HTR-8/SVneo (cell line): Measurements from ENCODE around the gene AMER2.
"Not testable (repeated sequence)": the region's sequence is repeated elsewhere in the genome, so short reads cannot be mapped to it uniquely, and the experiment has no call there.

Source experiments
- DNase-seq: peaks from one replicate; pipeline ENCODE4 v3.0.0; 2011; ENCODE audit warnings: low spot score, mixed read lengths; ENCODE audit not compliant: insufficient read length
- FAIRE-seq: peaks from 2 replicates; lab custom pipeline; 2011; peaks lifted over from hg19 to GRCh38; lab: Jason Lieb, UNC

AMER2 gene

DNA sequence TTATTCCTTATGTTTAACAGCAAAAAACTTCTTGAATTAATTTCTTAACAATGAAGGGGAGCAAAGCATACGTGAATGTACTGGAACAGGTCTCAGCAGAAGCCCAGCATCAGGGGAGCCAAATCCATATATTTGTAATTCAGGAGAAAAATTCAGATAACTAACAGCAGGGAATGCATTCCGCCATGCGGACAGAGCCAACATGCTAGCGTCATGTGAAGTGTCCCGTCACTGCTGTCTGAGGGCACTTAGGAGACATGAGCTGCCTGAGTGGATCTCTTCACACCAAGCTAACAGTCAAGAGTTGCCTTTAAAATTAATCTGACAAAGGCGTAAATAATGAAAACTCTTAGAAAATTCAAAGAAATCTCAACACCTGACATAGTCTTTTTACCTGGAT lies 6.4 kb downstream of the AMER2 start:
- FAIRE-seq = no peak
- no peak for DNase-seq

DNA sequence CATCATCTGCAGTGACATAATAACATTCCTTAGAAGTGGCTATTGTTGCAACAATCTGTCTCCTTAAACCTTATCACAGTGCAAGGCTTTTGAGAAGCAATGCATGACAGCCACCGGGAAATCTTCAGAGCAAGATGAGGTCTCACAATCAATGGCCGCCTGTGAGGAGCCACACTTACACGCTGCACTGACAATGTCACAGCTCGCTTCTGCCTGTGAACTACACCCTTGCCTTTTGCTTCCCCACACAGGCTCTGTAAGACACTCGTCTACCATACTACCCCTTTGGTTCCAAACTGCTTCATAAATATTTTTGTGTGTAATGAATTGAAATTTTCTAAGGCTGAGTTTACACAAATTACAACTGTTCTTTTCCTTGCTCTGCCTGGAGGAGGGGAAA lies 6.9 kb downstream of the AMER2 start:
- DNase-seq, FAIRE-seq: not testable (repeated sequence)

DNA sequence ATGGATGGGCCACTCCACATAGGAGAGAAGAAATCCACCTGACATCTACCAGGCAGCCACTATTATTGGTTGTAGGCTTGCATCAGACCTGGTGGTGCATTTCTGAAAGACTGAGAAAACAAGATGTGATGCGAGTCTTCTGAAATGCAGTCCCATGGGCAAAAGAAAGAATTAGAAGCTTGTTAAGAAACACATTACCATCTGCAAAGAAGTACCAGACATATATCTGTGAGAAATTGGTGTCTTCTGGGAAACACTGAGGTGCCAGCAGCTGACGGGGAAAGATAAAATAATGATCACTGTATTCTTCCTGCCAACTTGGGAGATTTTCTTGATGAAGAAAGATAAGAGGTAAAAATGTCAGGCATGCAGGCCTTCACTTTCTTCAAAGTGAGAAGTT lies 14.4 kb downstream of the AMER2 start:
- FAIRE-seq (no peak), DNase-seq (no peak)

DNA sequence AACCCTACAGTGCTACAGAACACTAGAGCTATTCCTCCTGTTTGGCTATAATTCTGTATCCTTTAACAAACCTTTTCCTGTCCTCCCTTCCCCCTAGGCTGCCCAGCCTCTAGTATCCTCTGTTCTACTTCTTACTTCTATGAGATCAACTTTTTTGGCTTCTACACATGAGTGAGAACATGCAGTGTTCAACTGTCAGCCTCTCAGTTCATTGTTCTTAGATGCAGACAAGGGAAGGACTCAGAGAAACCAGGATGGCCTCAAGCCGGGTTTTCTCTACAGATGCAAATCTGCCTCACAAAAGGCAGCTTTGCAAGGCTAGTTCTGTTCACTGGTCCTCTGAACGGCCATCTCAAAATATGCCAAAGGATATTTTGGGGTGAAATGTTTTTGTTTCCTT lies 18.4 kb downstream of the AMER2 start:
- FAIRE-seq (no peak), DNase-seq (no peak)

DNA sequence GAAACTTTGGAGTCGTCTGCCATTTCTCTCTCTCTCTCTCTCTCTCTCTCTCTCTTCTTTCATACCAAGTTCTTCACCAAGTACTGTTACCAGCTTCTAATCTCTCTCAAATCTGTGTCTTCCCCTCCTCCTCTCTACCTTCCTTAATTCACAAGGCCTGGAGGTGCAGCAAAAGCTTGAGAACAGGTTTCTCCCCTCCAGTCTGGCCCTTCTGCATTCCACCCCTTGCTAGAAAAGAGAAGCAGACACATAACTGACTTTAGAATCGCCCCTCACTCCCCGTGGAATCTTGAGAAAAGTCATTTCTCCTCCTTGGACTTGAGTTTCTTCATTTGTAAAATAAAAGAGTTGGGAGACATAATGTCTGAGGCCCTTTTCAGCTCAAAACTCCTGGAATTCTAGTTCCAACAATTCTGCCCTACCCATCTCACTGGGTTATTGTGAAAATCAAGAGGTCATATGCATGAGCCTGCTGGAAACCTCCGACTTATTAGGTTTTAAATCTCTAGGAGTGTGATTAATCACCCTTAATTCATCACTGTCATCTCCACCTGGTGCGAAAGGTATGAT lies 20.4 kb downstream of the AMER2 start:
- DNase-seq (no peak), FAIRE-seq (no peak)

DNA sequence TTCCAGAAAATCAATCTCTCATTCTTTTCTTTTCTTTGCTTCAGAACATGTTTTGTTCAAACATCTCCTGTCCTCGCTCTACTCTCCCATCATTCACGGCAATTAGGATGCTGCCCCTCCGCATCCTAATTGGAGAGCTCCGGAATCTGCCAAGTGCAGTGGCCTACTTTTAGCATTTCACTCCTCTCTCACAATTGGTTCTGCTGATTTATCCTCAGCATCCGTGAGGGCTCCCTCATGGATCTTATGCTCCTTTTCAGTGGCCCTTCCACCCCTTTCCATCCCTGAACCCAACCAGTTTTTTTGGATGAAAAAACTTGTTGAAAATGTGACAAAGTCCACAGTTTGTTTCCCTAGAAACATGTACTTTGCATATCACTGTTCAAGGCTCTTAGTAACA lies 22.4 kb downstream of the AMER2 start:
- DNase-seq (no peak), FAIRE-seq (no peak)

DNA sequence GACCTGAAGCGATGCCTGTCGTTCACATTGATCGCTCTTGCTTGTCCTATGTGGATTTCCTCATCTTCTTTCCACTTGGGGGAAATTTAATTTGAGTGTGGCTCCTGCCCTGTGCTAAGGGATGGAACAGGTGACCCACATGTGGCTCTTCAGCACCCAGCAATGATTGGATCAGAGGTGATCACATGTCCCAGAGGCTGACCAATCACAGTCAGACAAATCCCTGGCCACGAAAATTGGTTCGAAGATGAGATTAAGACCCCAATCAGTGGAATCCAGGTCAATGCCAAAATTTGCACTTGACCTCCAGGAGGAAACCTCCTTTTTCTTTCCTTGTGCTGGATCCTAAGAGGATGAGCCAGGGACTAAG lies 23.7 kb downstream of the AMER2 start:
- FAIRE-seq (no peak), DNase-seq (no peak)

DNA sequence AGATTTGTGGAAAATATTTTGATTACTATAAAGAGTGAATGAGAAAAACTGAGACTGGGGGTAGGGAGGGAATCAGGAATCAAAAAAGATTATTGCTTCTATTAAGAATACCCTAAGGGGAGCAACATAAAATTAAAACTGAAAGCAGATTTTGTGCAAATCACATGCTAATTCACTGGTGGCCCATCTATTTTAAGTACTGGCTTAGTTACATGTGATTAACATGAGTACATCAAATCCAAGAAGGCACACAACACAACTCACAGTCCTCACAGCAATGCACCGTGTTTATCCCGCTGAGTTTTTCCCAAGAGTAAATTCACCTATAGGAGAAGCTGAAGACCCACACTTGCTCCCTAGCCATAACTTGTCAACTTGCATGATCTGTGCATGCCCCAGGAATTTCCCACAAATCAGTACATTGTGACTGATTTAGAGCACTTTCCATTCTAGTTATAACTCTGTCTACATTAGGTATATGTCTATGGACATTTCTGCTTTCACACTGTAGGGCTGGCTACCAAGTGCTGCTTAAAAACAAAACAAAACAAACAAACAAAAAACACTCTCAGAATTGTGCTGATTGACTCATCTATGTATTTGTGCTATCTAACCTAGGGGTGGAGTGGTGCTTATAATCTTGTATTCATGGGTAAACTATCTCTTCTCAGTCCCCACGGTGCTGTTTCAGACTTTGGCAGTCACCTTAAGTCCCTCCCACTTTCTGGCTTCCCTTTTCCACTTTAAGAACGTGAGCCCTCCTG lies 24.3 kb downstream of the AMER2 start:
- FAIRE-seq (no peak), DNase-seq (no peak)

DNA sequence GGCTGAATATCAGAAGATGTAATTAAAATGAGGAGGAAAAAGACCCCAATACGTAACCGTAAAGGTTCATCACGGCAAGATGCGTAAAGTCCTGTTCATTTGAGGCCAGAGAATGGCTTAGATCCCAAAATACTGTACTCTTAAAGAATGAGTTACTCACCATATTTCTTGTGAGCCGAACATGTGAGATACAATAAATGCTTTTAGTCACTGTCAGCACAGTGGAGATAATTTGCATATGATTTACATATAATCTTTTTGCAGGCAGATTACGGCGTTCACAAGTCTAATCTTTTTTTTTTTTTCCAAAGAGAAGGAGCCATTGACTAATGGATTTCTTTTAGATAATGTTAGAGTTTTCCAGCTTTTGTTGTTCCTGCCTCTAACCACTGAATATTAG lies 28.4 kb downstream of the AMER2 start:
- no peak for FAIRE-seq

DNA sequence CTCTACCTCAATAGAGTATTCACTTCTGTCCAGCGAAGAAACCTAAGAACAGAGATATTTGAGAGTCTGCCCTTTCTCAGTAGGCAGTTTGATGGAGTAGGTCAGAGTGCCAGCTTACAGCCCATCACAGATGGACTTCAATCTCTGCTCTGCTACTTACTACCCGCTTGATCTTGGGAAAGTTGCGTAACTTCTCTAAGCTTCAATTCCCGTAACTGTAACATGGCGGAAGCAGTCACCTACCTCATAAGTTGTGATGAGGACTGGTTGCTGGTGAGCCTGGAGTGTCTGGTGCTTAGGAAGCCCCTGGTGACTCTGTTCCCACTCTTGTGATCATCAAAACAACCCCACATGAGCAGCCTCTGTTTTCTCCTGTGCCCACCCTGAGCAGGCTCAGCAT lies 31.0 kb downstream of the AMER2 start:
- FAIRE-seq (no peak), DNase-seq (no peak)

More for the DNA sequence above, 28.4 kb downstream of the AMER2 start:
- no peak for DNase-seq

DNA sequence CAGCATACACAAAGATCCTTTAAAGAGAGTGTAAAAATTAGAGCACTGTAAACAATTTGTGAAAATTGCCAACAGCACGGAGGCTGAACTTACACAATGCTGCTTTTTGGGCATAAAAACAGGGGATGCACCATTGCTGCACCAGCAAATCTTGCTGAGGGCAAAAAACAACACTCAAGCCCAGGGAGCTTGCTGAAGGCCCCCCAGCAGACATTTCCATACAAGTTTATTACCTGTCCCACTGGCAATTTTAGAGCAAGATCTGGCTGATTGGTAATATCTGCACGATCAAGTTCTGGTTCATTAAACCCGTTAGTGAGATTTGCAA lies 34.3 kb downstream of the AMER2 start:
- FAIRE-seq = no peak
- no peak for DNase-seq

DNA sequence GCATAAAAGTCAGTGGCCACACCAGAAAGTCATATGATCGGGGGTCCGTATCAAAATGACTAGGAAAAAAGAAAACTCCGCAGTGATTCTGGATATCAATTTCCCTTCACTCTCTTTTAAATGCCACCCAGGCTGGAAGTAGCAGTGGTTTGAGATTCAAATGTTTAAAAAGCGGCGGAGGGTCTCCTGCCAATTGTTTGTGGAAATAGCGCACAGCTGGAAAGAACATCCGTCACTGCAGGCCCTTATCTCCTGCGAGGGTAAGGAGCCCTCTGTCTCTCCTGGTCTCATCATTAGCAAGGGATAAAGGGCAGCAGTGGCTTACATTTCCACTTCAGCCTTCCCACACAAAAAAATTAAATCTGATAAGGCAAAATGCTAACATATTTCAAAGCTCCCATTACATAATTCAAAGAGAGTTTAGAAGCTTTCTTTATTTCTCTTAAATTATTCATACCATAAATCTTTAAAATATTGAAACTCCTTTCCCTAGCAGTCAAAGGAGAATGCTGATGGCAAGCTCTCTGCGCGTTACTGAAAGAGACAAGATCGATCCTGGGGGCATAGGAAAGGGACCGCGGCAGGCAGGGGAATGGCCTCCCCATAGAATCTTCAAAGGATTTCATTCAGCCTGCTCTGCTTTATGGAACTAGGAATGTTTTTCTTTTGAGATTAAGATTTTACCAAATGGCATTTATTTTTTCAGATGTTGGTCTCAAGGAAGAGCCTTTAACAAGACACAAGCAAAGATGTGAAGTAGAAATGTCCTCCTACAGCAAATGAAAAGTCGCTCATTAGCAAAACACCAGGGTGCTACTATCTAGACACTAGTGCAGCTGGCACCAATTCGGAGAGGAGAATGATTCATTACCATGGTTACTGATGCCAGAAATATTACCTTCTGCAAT lies 35.0 kb downstream of the AMER2 start:
- DNase-seq = no peak
- FAIRE-seq = no peak

DNA sequence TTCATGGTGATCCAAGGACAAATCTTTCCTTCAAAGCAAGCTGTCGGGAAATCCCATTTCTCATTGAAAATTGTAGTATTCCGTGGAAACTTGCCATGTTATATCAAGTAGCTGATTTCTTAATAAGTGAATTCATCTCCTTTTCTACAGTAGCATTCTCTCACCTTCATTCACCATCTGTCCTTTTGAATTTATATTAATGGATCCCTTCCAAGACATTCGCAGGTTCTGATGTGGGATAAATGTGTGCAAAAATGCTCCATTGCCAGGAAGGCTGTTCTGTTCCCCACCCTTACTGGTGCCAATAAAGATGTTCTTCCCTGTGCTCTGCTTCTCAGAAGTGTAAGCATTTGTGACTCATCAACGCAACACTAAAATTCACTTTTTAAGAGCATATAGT lies 36.2 kb downstream of the AMER2 start:
- no peak for FAIRE-seq
- DNase-seq = no peak

DNA sequence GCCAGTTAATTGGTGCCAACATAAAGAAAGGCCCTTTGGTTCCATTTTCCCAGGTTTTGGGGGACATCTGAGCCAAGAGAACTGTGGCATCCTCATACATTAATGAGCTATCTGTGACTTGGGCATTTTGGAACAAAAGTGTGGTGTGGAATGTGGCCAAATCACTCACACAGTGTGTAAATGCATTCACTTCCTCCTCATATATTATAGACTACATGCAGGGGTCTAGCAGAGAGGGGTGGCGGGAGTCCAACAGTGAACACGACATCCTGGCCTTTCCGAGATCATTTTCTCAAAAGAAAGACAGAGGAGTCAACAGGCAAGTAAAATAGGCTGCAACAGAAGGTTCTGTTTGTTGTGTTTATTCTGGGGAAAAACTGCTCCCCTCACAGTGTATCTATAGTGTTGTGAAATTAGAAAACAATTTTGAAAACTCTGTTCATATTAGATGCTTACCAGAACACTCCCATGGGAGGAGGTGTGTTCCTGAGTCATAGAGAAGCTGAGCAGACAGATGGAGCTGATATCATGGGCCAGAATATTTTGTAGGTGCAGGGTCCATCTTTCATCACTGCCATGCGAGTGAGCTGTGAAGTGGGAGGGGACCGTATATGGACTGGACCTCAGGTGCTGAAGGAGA lies 39.2 kb downstream of the AMER2 start:
- no peak for DNase-seq
- FAIRE-seq = no peak

DNA sequence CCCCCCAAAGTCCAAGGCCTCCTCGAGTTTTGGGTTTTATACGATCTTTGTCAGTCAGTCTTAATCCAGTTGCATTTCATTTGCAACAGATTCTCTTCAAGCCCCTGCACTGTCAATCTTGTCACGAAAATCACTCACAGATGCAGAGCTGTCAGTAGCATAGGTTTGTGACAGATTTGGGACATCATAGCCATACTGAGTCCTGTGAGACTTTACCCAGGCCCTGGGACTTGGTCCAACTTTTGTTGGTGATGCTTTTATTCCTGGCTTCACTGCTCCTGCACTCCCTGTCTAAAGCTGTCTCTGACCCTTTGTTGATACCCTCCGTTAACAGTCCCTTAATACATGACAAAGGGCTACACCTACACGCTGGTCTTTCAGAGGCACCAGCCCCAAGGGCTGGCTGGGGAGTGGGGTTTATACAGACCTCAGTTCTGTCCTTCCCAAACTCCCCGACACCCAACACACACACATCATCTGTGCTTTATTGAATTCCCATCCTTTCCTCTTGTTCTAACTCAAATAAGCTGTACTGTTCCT lies 40.1 kb downstream of the AMER2 start:
- FAIRE-seq (no peak), DNase-seq (no peak)

DNA sequence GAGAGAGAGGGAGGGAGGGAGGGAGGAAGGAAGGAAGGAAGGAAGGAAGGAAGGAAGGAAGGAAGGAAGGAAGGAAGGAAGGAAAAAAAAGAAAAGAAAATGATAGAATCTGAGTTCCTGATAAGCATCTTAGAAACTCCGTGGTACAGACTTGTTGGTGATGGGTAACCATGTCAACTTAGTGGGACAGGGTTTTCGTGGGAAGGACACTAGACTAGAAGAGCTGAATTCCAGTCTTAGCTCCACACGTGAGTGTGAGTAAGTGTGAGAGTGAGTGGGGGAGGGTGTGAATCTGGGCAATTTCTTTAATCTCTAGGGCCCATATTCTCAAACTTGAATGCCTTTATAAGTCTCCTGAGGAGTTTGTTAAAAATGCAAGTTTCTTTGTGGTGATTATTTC lies 41.1 kb downstream of the AMER2 start:
- FAIRE-seq = no peak

DNA sequence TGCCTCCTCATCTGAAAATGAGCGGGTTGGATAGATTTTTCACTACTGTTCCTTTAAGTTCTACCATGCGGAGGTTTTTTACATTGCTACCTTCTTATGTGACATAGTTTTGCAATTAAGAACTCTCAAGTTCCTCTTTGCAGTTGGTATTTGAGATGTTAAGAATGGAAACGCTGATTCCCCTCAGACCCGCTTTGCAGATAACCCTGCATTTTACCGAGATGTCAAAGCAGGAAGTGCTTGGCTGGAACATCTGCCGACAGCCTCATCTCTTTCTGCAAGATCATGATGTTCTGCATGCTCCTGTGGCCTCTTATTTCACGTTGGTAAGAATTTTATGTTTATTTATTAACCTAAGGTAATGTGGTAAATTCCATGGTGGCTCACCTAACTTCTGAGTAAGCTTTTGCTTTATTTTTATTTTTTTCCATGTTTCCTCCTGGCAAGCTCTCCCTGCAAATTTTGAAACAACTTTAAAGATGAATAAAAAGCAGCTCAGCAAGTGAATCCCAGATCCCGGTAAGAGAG lies 53.6 kb downstream of the AMER2 start:
- DNase-seq (no peak), FAIRE-seq (no peak)

More for the DNA sequence above, 41.1 kb downstream of the AMER2 start:
- DNase-seq = no peak

DNA sequence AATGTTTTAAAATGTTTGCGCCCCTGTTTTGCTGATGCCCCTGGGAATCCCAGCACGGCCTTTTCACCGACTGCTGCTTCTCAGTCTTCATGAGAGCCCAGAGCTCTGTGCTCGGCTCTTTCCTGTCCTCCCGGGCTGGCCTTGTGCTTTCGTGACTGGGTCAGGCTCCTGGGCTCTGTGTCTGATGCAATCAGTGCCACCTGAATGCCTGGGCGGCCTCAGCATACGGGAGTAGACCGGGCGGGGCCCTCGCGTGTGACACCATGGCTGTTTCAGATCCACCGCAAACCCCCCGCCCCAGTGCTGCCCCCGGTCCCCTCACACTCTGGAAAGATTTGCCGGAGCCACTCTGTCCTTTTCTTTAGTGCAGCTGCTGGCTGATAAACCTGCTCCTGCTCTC lies 54.8 kb downstream of the AMER2 start:
- DNase-seq (no peak), FAIRE-seq (no peak)

DNA sequence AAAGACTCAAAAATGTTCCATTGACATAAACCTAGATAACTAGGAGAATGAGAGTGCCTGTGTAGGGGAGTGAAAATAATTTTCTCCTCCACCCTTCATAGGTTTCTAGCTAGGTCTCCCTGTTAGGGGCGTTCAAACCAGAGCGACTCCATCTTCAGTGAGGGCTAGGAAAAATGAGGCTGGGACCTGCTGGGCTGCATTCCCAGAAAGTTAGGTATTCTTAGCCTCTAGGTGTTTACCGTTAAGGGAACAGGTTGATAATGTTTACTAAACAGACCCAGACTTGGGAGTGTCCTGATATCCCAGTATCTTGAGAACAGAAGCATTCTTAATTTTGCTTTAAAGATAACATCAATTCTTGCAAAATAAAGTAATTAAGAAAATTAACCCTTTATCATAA lies 56.0 kb downstream of the AMER2 start:
- FAIRE-seq = no peak

DNA sequence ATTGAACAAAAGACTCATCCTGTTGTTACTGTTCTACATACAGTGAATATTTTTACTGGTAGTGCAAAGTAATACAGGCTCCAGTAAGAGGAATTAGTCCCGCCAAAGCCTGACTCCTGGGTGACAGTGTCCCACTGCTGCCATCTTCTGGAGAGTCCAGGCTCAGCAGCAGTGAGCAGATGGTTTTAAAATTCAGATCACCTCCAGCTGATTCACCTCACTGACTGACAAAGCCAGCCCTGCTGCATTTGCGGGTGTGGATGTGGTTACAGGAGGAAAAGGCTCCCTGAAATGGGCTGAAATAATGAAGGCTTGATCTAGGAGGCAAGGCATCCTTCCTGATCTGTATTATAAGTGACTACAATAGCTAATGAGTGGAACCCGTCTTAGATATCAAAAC lies 57.9 kb downstream of the AMER2 start:
- no peak for FAIRE-seq
- peak; percentile 56 for DNase-seq

More for the DNA sequence above, 56.0 kb downstream of the AMER2 start:
- no peak for DNase-seq
